ENCODE results near the gene TMEM150A.
"Not testable (repeated sequence)": the region's sequence is repeated elsewhere in the genome, so short reads cannot be mapped to it uniquely, and the experiment has no call there.

Gene TMEM150A

GRCh38 chr2:85560812-85561279, 41.7 kb downstream of the TMEM150A start:
- peak overlapping the region in 1 of 2 experiments; percentile 93 for H3K27ac ChIP-seq (ENCODE audit: insufficient read depth in 1 of 2, low read depth in 1 of 2, low read length in 2 of 2, poor library complexity in 1 of 2, severe bottlenecking in 2 of 2)
- no peak for DNase-seq
- H3K4me3 ChIP-seq (ENCODE audit: control insufficient read depth in 1 of 7, extremely low read depth in 1 of 7, insufficient read depth in 4 of 7, low read depth in 2 of 7, low read length in 6 of 7): peak overlapping the region; percentile 26 to 97 (median 91)
- H3K4me1 ChIP-seq (ENCODE audit: control extremely low read depth in 1 of 4, control insufficient read depth in 4 of 4, insufficient read depth in 4 of 4, low read length in 3 of 4): peaks cover 6 to 25% (median 14%) of the 10 kb centered on the region in 4 experiments
- no peaks in the 10 kb centered on the region for H3K9me3 ChIP-seq (ENCODE audit: control extremely low read depth in 1 of 5, control insufficient read depth in 4 of 5, insufficient read depth in 2 of 5, low read depth in 1 of 5, low read length in 4 of 5)
- ChIA-PET CTCF (interaction anchor here (0.9 to 7.0 kb wide), 15 partner anchors 9 to 172 kb away, joined by 3 to 34 read pairs (median 4); partner anchors contain the start of genes C2orf68 and VAMP8), POLR2A (interaction anchor here (0.7 to 3.1 kb wide), 7 partner anchors 9 to 54 kb away, joined by 3 to 14 read pairs (median 6); partner anchors contain the start of gene RNF181)
- no peaks in the 10 kb centered on the region for H3K27me3 ChIP-seq (replicated peaks in 2 of 5; ENCODE audit: control insufficient read depth in 4 of 5, insufficient read depth in 5 of 5, low read length in 4 of 5)
- H3K36me3 ChIP-seq (ENCODE audit: control insufficient read depth in 4 of 4, insufficient read depth in 4 of 4, low read length in 3 of 4): peaks cover 9 to 29% (median 14%) of the 10 kb centered on the region in 4 experiments
- WGBS (ENCODE audit: insufficient coverage): 9% methylated on average over 12 of the region's 14 CpGs

GRCh38 chr2:85560403-85560726, 42.1 kb downstream of the TMEM150A start:
- peaks cover 12 to 31% (median 15%) of the 10 kb centered on the region in 4 experiments for H3K36me3 ChIP-seq (ENCODE audit: control insufficient read depth in 4 of 4, insufficient read depth in 4 of 4, low read length in 3 of 4)
- H3K4me3 ChIP-seq (ENCODE audit: control insufficient read depth in 1 of 7, extremely low read depth in 1 of 7, insufficient read depth in 4 of 7, low read depth in 2 of 7, low read length in 6 of 7): peak overlapping the region in 6 of 7 experiments; percentile 89 to 97 (median 93)
- not testable (repeated sequence) for H3K27me3 ChIP-seq (replicated peaks in 2 of 5; ENCODE audit: control insufficient read depth in 4 of 5, insufficient read depth in 5 of 5, low read length in 4 of 5); DNase-seq; H3K9me3 ChIP-seq (ENCODE audit: control extremely low read depth in 1 of 5, control insufficient read depth in 4 of 5, insufficient read depth in 2 of 5, low read depth in 1 of 5, low read length in 4 of 5)
- ChIA-PET POLR2A (interaction anchor here (0.7 to 1.9 kb wide), 2 partner anchors 11 to 28 kb away, joined by 5 to 7 read pairs; no protein-coding TSS in a partner anchor), CTCF (interaction anchor here (0.9 to 7.0 kb wide), 15 partner anchors 9 to 171 kb away, joined by 3 to 34 read pairs (median 4); partner anchors contain the start of genes C2orf68 and VAMP8)
- peak overlapping the region in 1 of 2 experiments; percentile 93 for H3K27ac ChIP-seq (ENCODE audit: insufficient read depth in 1 of 2, low read depth in 1 of 2, low read length in 2 of 2, poor library complexity in 1 of 2, severe bottlenecking in 2 of 2)
- WGBS (ENCODE audit: insufficient coverage): 93% methylated on average over 11 of the region's 12 CpGs
- peaks cover 6 to 25% (median 14%) of the 10 kb centered on the region in 4 experiments for H3K4me1 ChIP-seq (ENCODE audit: control extremely low read depth in 1 of 4, control insufficient read depth in 4 of 4, insufficient read depth in 4 of 4, low read length in 3 of 4)

GRCh38 chr2:85558160-85558559, 44.3 kb downstream of the TMEM150A start:
- no peak for DNase-seq
- POLR2A ChIA-PET: interaction anchor here (1.1 kb wide), 1 partner anchor 12 kb away, joined by 3 read pairs; no protein-coding TSS in a partner anchor
- no peaks in the 10 kb centered on the region for H3K27me3 ChIP-seq (replicated peaks in 2 of 5; ENCODE audit: control insufficient read depth in 4 of 5, insufficient read depth in 5 of 5, low read length in 4 of 5)
- no peak overlapping the region for H3K27ac ChIP-seq (ENCODE audit: insufficient read depth in 1 of 2, low read depth in 1 of 2, low read length in 2 of 2, poor library complexity in 1 of 2, severe bottlenecking in 2 of 2)
- no peaks in the 10 kb centered on the region for H3K9me3 ChIP-seq (ENCODE audit: control extremely low read depth in 1 of 5, control insufficient read depth in 4 of 5, insufficient read depth in 2 of 5, low read depth in 1 of 5, low read length in 4 of 5)
- peaks cover 6 to 17% (median 11%) of the 10 kb centered on the region in 4 experiments for H3K4me1 ChIP-seq (ENCODE audit: control extremely low read depth in 1 of 4, control insufficient read depth in 4 of 4, insufficient read depth in 4 of 4, low read length in 3 of 4)
- no peak overlapping the region for H3K4me3 ChIP-seq (ENCODE audit: control insufficient read depth in 1 of 7, extremely low read depth in 1 of 7, insufficient read depth in 4 of 7, low read depth in 2 of 7, low read length in 6 of 7)
- 78% methylated on average over 1 of the region's 1 CpG for WGBS (ENCODE audit: insufficient coverage)
- CTCF ChIA-PET: interaction anchor here (0.8 to 7.0 kb wide), 4 partner anchors 7 to 167 kb away, joined by 3 to 34 read pairs (median 16); no protein-coding TSS in a partner anchor
- H3K36me3 ChIP-seq (ENCODE audit: control insufficient read depth in 4 of 4, insufficient read depth in 4 of 4, low read length in 3 of 4): peaks cover 18 to 49% (median 30%) of the 10 kb centered on the region in 4 experiments

DNA sequence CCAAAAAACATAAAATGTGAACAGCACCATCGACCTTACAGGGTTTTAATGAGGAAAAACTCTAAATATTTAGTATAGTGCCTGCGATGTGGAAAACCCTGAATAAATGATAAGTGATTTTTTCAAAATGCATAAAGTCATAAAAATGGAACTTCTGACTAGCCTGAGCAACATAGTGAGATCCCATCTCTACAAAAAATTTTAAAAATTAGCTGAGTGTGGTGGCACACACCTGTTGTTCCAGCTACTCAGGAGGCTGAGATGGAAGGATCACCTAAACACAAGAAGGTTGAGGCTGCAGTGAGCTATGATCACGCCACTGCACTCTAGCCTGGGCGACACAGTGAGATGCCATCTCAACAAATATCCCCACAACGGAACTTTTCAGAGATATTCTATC, 45.4 kb downstream of the TMEM150A start:
- H3K27ac ChIP-seq (ENCODE audit: insufficient read depth in 1 of 2, low read depth in 1 of 2, low read length in 2 of 2, poor library complexity in 1 of 2, severe bottlenecking in 2 of 2): no peak overlapping the region
- no CpG with 5 or more reads among the region's 5 CpGs for WGBS (ENCODE audit: insufficient coverage)
- no peak overlapping the region for H3K4me3 ChIP-seq (ENCODE audit: control insufficient read depth in 1 of 7, extremely low read depth in 1 of 7, insufficient read depth in 4 of 7, low read depth in 2 of 7, low read length in 6 of 7)
- no peak for DNase-seq
- ChIA-PET POLR2A (no interaction called here), CTCF (interaction anchor here (1.1 to 28.0 kb wide), 4 partner anchors 53 to 168 kb away, joined by 3 to 584 read pairs (median 126); partner anchors contain the start of gene SH2D6)
- no peaks in the 10 kb centered on the region for H3K9me3 ChIP-seq (ENCODE audit: control extremely low read depth in 1 of 5, control insufficient read depth in 4 of 5, insufficient read depth in 2 of 5, low read depth in 1 of 5, low read length in 4 of 5)
- peaks cover 19 to 59% (median 37%) of the 10 kb centered on the region in 4 experiments for H3K36me3 ChIP-seq (ENCODE audit: control insufficient read depth in 4 of 4, insufficient read depth in 4 of 4, low read length in 3 of 4)
- H3K4me1 ChIP-seq (ENCODE audit: control extremely low read depth in 1 of 4, control insufficient read depth in 4 of 4, insufficient read depth in 4 of 4, low read length in 3 of 4): peaks cover 6 to 17% (median 11%) of the 10 kb centered on the region in 4 experiments
- H3K27me3 ChIP-seq (replicated peaks in 2 of 5; ENCODE audit: control insufficient read depth in 4 of 5, insufficient read depth in 5 of 5, low read length in 4 of 5): no peaks in the 10 kb centered on the region

- no peaks in the 10 kb centered on the region for H3K27me3 ChIP-seq (replicated peaks in 2 of 5; ENCODE audit: control insufficient read depth in 4 of 5, insufficient read depth in 5 of 5, low read length in 4 of 5)
- no peak overlapping the region for H3K4me3 ChIP-seq (ENCODE audit: control insufficient read depth in 1 of 7, extremely low read depth in 1 of 7, insufficient read depth in 4 of 7, low read depth in 2 of 7, low read length in 6 of 7)
- CTCF ChIA-PET: interaction anchor here (0.6 to 28.0 kb wide), 7 partner anchors 9 to 185 kb away, joined by 3 to 584 read pairs (median 4); partner anchors contain the start of gene SH2D6
- H3K4me1 ChIP-seq (ENCODE audit: control extremely low read depth in 1 of 4, control insufficient read depth in 4 of 4, insufficient read depth in 4 of 4, low read length in 3 of 4): peaks cover 14 to 23% (median 21%) of the 10 kb centered on the region in 4 experiments
- H3K9me3 ChIP-seq (ENCODE audit: control extremely low read depth in 1 of 5, control insufficient read depth in 4 of 5, insufficient read depth in 2 of 5, low read depth in 1 of 5, low read length in 4 of 5): no peaks in the 10 kb centered on the region
- H3K36me3 ChIP-seq (ENCODE audit: control insufficient read depth in 4 of 4, insufficient read depth in 4 of 4, low read length in 3 of 4): peaks cover 19 to 79% (median 39%) of the 10 kb centered on the region in 4 experiments
- POLR2A ChIA-PET: no interaction called here
- no peak overlapping the region for H3K27ac ChIP-seq (ENCODE audit: insufficient read depth in 1 of 2, low read depth in 1 of 2, low read length in 2 of 2, poor library complexity in 1 of 2, severe bottlenecking in 2 of 2)
- WGBS (ENCODE audit: insufficient coverage): no CpG with 5 or more reads among the region's 3 CpGs
- no peak for DNase-seq
Measured at GRCh38 chr2:85554980-85555612, 47.4 kb downstream of the TMEM150A start.

DNA sequence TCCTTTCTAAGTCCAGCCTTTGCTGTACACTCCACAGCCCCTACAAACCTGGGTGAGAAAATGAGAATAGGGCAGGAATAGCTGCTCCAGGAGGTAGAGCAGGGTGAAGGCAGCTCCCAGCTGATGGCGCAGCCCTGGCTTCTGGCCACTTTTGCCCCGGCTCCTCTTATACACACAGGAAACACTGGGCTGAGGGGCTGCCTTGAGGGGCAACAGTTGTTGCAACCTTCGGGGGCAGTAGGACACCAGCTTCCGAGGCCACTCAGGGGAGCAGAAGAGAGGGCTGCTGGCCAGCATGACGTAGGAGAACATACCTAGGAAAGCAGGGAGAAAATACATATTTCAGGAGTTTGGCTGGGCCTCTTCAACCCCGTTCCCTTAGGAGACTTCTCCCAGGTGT, 49.3 kb downstream of the TMEM150A start:
- Histone ChIP-seq H3K36me3 (ENCODE audit: control insufficient read depth in 4 of 4, insufficient read depth in 4 of 4, low read length in 3 of 4) (peaks cover 16 to 76% (median 36%) of the 10 kb centered on the region in 4 experiments), H3K27me3 (replicated peaks in 2 of 5; ENCODE audit: control insufficient read depth in 4 of 5, insufficient read depth in 5 of 5, low read length in 4 of 5) (no peaks in the 10 kb centered on the region), H3K27ac (ENCODE audit: insufficient read depth in 1 of 2, low read depth in 1 of 2, low read length in 2 of 2, poor library complexity in 1 of 2, severe bottlenecking in 2 of 2) (no peak overlapping the region), H3K4me3 (ENCODE audit: control insufficient read depth in 1 of 7, extremely low read depth in 1 of 7, insufficient read depth in 4 of 7, low read depth in 2 of 7, low read length in 6 of 7) (no peak overlapping the region), H3K4me1 (ENCODE audit: control extremely low read depth in 1 of 4, control insufficient read depth in 4 of 4, insufficient read depth in 4 of 4, low read length in 3 of 4) (peaks cover 18 to 31% (median 25%) of the 10 kb centered on the region in 4 experiments), H3K9me3 (ENCODE audit: control extremely low read depth in 1 of 5, control insufficient read depth in 4 of 5, insufficient read depth in 2 of 5, low read depth in 1 of 5, low read length in 4 of 5) (no peaks in the 10 kb centered on the region)
- no peak for DNase-seq
- ChIA-PET POLR2A (interaction anchor here (6.7 kb wide), 1 partner anchor 13 kb away, joined by 69 read pairs; the partner anchor contains the start of gene MAT2A), CTCF (interaction anchor here (0.7 to 28.0 kb wide), 11 partner anchors 9 to 183 kb away, joined by 3 to 584 read pairs (median 7); partner anchors contain the start of genes GGCX, MAT2A and SH2D6)
- WGBS (ENCODE audit: insufficient coverage): 82% methylated on average over 6 of the region's 6 CpGs
